CD8-positive, alpha-beta memory T cell (primary cell): ENCODE results near the gene SMAD9. TPM values are rescaled to one million over a fixed set of nuclear protein-coding genes. Genes with fewer than 3 reads are reported as not detected.
"Not testable (repeated sequence)": the region's sequence is repeated elsewhere in the genome, so short reads cannot be mapped to it uniquely, and the experiment has no call there.

Source experiments
- CTCF ChIA-PET: fragments of 350-600 bp; sonication (Branson Sonifier 250); formaldehyde crosslinking; loops from one replicate; lab custom pipeline; 2021; ENCODE audit warnings: antibody characterized with exemption; lab: Charles Lee
- POLR2A ChIA-PET: fragments of 350-600 bp; sonication (Branson Sonifier 250); formaldehyde crosslinking; loops from one replicate; lab custom pipeline; 2021; ENCODE audit warnings: antibody characterized with exemption; lab: Charles Lee
- DNase-seq, 5 donors: peaks; one replicate each; pipeline versions ENCODE4 v3.0.0 to v3.0.0-alpha.2; 2020 to 2022; ENCODE audit warnings: mixed read lengths in 1 of 5
- H3K27ac ChIP-seq: one replicate; pipeline ENCODE4 v1.7.0; 2013; ENCODE audit warnings: low read depth, mild to moderate bottlenecking, low read length, moderate library complexity
- H3K27me3 ChIP-seq: 2 replicates; pipeline ENCODE4 v1.7.0; 2013; ENCODE audit warnings: low read length, mild to moderate bottlenecking; ENCODE audit not compliant: insufficient read depth, poor library complexity, severe bottlenecking
- H3K36me3 ChIP-seq: 2 replicates; pipeline ENCODE4 v1.7.0; 2013; ENCODE audit warnings: mild to moderate bottlenecking, low read length, moderate library complexity; ENCODE audit not compliant: insufficient read depth
- H3K4me1 ChIP-seq: 2 replicates; pipeline ENCODE4 v1.7.0; 2013; ENCODE audit warnings: mild to moderate bottlenecking, low read length, moderate library complexity; ENCODE audit not compliant: insufficient read depth
- H3K4me3 ChIP-seq: 2 replicates; pipeline ENCODE4 v1.7.0; 2013; ENCODE audit warnings: mild to moderate bottlenecking, low read length
- H3K9me3 ChIP-seq: 2 replicates; pipeline ENCODE4 v1.7.0; 2013; ENCODE audit warnings: mild to moderate bottlenecking, low read length
- H3K27ac Mint-ChIP-seq, 8 donors: one replicate each; pipeline ENCODE4 v1.8.0; 2020 to 2021; ENCODE audit warnings: mixed read lengths in 8 of 8, mild to moderate bottlenecking in 6 of 8, inconsistent platforms in 3 of 8, moderate library complexity in 3 of 8
- H3K27me3 Mint-ChIP-seq, 2 donors: one replicate each; pipeline ENCODE4 v1.8.0; 2020 to 2021; ENCODE audit warnings: mixed read lengths in 2 of 2, mild to moderate bottlenecking in 1 of 2, moderate library complexity in 1 of 2
- H3K36me3 Mint-ChIP-seq, 3 donors: one replicate each; pipeline ENCODE4 v1.8.0; 2020 to 2021; ENCODE audit warnings: mixed read lengths in 3 of 3, inconsistent platforms in 1 of 3, mild to moderate bottlenecking in 1 of 3
- H3K4me1 Mint-ChIP-seq, 3 donors: one replicate each; pipeline ENCODE4 v1.8.0; 2020 to 2021; ENCODE audit warnings: mixed read lengths in 3 of 3, inconsistent platforms in 1 of 3, mild to moderate bottlenecking in 1 of 3
- H3K4me3 Mint-ChIP-seq, 7 donors: one replicate each; pipeline ENCODE4 v1.8.0; 2020 to 2021; ENCODE audit warnings: mixed read lengths in 7 of 7, mild to moderate bottlenecking in 6 of 7, moderate library complexity in 4 of 7, inconsistent platforms in 2 of 7
- H3K9me3 Mint-ChIP-seq, 5 donors: one replicate each; pipeline ENCODE4 v1.8.0; 2020 to 2022; ENCODE audit warnings: mixed read lengths in 5 of 5, mild to moderate bottlenecking in 3 of 5, moderate library complexity in 2 of 5, inconsistent platforms in 1 of 5
- polyA plus RNA-seq: library from polyadenylated mRNA; unstranded; fragments of 300-500 nt; fragmentation: Illumina TruSeq; gene quantifications from one replicate; pipeline ENCODE4 v1.2.3, GENCODE V29; 2021
- total RNA-seq, 2 experiments: library from RNA; stranded (reverse); gene quantifications; one replicate each; pipeline ENCODE4 v1.2.3, GENCODE V29; 2021

The SMAD9 gene
- total and polyA plus RNA-seq, 3 experiments from 2014 or later, result not detected

DNA sequence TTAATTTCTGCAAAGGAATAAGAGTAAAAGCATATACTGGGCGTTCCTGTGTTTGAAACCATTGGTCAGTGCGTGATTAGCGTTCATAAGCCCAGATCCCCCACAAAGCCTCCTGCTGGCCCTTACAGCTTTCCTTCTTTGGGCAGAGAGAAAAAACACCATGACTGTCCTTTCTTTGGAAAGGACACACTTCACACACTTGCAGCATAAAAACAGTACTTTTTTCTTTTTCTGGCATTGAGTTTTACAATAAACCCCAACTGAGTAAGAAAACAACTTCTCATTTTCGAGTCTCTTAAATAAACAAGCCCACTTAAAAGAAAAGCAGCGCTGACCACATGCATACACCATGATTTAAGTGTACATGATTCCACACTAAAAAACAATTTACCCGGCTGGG, 35.8 kb downstream of the SMAD9 start:
- Mint-ChIP-seq H3K9me3 (no peaks in the 10 kb centered on the region), H3K27ac (no peak overlapping the region), H3K4me1 (no peaks in the 10 kb centered on the region), H3K4me3 (no peak overlapping the region), H3K36me3 (peaks cover 0 to 3% (median 0%) of the 10 kb centered on the region in 3 donors), H3K27me3 (peaks cover 4 to 30% of the 10 kb centered on the region in 2 donors)
- ChIA-PET POLR2A (no interaction called here), CTCF (no interaction called here)
- H3K27me3 ChIP-seq, result no peaks in the 10 kb centered on the region
- H3K4me1 ChIP-seq, result no peaks in the 10 kb centered on the region
- H3K36me3 ChIP-seq, result no peaks in the 10 kb centered on the region
- no peak for DNase-seq
- no peak overlapping the region for H3K27ac ChIP-seq
- H3K9me3 ChIP-seq, result no peaks in the 10 kb centered on the region
- no peak overlapping the region for H3K4me3 ChIP-seq

DNA sequence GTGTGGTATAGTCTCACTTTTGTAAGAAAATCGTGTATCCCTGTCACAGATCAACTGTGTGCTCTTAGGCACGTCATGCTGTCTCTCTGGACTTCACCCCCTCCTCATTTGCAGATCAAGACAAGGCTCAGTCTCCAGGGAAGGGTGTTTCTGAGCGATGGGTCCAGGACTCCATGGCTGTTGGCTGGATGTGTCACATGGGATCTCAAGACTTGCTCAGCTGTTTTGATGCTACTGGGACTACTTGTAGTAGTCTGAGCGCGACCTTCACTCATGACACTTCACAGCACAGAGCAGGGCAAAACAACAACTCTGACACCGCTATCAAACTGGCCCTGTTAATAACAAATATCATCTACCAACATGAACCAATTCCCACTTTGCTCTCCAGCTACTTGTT, 36.2 kb downstream of the SMAD9 start:
- no peak for DNase-seq
- Histone ChIP-seq H3K27ac (no peak overlapping the region), H3K9me3 (no peaks in the 10 kb centered on the region), H3K4me1 (no peaks in the 10 kb centered on the region), H3K4me3 (no peak overlapping the region), H3K27me3 (no peaks in the 10 kb centered on the region), H3K36me3 (no peaks in the 10 kb centered on the region)
- peaks cover 0 to 3% (median 0%) of the 10 kb centered on the region in 3 donors for H3K36me3 Mint-ChIP-seq
- no peaks in the 10 kb centered on the region for H3K4me1 Mint-ChIP-seq
- ChIA-PET POLR2A (no interaction called here), CTCF (no interaction called here)
- no peak overlapping the region for H3K4me3 Mint-ChIP-seq
- no peaks in the 10 kb centered on the region for H3K9me3 Mint-ChIP-seq
- H3K27me3 Mint-ChIP-seq, result peaks cover 4 to 34% of the 10 kb centered on the region in 2 donors
- no peak overlapping the region for H3K27ac Mint-ChIP-seq

DNA sequence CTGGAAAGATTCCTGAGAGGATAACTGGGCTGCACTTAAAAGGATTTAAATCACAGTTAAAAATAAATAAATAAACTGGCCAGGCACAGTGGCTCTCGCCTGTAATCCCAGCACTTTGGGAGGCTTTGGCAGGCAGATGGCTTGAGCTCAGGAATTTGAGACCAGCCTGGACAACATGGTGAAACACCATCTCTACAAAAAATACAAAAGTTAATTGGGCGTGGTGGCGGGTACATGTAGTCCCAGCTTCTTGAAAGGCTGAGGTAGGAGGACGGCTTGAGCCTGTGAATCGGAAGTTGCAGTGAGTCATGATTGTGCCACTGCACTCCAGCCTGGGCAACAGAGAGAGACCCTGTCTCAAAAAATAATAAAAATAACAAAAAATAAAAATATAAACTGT, 36.6 kb downstream of the SMAD9 start:
- H3K27ac ChIP-seq, H3K4me1 Mint-ChIP-seq, H3K4me3 ChIP-seq, H3K36me3 Mint-ChIP-seq, CTCF ChIA-PET, H3K9me3 ChIP-seq, H3K4me3 Mint-ChIP-seq, H3K27ac Mint-ChIP-seq, POLR2A ChIA-PET, H3K4me1 ChIP-seq, H3K36me3 ChIP-seq, DNase-seq, H3K9me3 Mint-ChIP-seq, H3K27me3 ChIP-seq: not testable (repeated sequence)
- H3K27me3 Mint-ChIP-seq, result peaks cover 4 to 36% of the 10 kb centered on the region in 2 donors

DNA sequence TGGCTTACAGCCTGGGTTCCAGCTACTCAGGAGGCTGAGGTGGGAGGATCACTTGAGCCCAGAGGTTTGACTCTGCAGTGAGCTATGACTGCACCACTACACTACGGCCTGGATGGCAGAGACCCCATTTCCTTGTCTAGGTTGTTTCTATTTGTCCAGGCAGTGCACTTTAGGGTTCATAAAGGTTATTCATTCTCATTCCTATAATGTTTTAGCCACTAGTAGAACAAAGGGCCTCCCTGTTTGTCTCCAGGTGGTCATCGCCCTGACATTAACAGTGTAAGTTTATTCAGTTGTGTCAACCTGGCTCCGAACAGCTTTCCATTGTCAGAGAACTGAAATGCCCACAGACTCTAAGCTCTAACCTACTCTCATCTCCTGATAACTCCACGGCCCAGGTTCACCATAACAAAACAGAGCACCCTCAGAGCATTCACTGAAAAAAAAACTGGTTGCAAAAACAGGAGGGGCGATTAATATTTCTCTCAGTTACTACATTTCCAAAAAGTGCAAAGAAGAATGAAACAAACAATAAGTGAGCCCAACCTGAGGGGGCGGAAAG, 37.1 kb downstream of the SMAD9 start:
- no peak for DNase-seq
- Histone ChIP-seq H3K36me3 (no peaks in the 10 kb centered on the region), H3K27me3 (no peaks in the 10 kb centered on the region), H3K9me3 (no peaks in the 10 kb centered on the region), H3K4me1 (no peaks in the 10 kb centered on the region), H3K4me3 (no peak overlapping the region), H3K27ac (no peak overlapping the region)
- Mint-ChIP-seq H3K36me3 (peaks cover 0 to 3% (median 0%) of the 10 kb centered on the region in 3 donors), H3K27ac (no peak overlapping the region), H3K27me3 (peaks cover 4 to 33% of the 10 kb centered on the region in 2 donors), H3K4me3 (no peak overlapping the region), H3K4me1 (no peaks in the 10 kb centered on the region), H3K9me3 (no peaks in the 10 kb centered on the region)
- CTCF ChIA-PET, result no interaction called here
- POLR2A ChIA-PET, result no interaction called here

DNA sequence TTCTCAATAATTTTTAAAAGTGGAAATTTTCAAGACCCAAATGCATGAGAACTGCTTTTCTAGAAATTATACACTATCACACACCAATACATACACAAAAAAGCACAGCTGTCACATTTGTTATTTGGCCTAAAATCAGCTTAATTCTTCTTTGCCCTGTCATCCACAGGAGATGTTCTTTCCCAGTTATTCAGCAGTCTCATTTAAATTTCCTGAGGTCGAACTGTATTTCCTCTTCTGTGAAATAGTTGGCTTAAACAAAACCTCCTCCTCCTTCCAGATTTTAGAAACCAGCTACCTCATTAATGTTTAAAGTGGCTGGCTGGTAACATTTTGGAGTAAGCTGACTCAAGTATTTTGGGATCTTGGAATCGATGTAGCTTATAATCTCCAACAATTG, 39.1 kb downstream of the SMAD9 start:
- Mint-ChIP-seq H3K4me3 (no peak overlapping the region), H3K36me3 (no peaks in the 10 kb centered on the region), H3K27me3 (peaks cover 4 to 24% of the 10 kb centered on the region in 2 donors), H3K4me1 (no peaks in the 10 kb centered on the region), H3K27ac (no peak overlapping the region), H3K9me3 (no peaks in the 10 kb centered on the region)
- H3K27ac ChIP-seq, result no peak overlapping the region
- ChIA-PET POLR2A (no interaction called here), CTCF (no interaction called here)
- no peak overlapping the region for H3K4me3 ChIP-seq
- no peaks in the 10 kb centered on the region for H3K9me3 ChIP-seq
- no peaks in the 10 kb centered on the region for H3K4me1 ChIP-seq
- DNase-seq, result no peak
- no peaks in the 10 kb centered on the region for H3K36me3 ChIP-seq
- H3K27me3 ChIP-seq, result no peaks in the 10 kb centered on the region

DNA sequence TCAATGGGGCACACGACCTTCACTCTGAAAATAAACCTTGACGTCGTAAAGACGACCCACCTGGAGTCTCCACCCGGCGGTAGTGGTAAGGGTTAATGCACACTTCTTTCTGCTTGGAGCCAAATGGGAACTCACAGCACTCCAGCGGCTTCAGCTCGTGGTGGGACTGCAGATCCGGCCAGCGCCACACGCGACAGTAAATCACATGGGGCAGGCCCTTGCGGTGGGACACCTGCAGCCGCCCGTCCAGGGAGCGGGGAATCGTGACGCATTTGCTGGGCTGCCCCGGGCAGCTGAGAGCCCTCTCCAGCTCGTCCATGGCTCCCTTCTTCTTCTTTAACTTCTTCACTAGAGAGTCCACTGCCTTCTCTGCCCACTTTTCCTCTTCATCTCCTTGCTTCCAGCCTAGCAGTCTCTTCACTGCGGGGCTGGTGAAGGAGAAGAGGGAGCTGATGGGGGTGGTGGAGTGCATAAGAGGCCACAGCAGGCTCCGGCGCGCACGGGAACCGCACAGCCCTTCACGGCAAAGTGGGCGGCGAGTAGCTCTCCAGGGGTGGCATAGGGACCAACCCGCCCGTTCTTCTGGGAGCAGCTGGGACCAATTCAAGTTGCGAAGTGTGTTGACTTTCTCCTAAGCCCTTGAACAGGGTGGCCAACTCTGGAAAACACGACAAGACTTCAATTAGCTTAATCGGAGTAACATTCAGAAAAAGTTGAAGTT, 40.7 kb downstream of the SMAD9 start:
- Mint-ChIP-seq H3K27me3 (peaks cover 0 to 20% of the 10 kb centered on the region in 2 donors), H3K9me3 (no peaks in the 10 kb centered on the region), H3K4me3 (no peak overlapping the region), H3K4me1 (no peaks in the 10 kb centered on the region), H3K27ac (no peak overlapping the region), H3K36me3 (no peaks in the 10 kb centered on the region)
- POLR2A ChIA-PET, result no interaction called here
- H3K4me3 ChIP-seq, result no peak overlapping the region
- no peaks in the 10 kb centered on the region for H3K4me1 ChIP-seq
- CTCF ChIA-PET, result no interaction called here
- H3K27ac ChIP-seq, result no peak overlapping the region
- H3K9me3 ChIP-seq, result no peaks in the 10 kb centered on the region
- H3K27me3 ChIP-seq, result no peaks in the 10 kb centered on the region
- no peak for DNase-seq
- no peaks in the 10 kb centered on the region for H3K36me3 ChIP-seq

DNA sequence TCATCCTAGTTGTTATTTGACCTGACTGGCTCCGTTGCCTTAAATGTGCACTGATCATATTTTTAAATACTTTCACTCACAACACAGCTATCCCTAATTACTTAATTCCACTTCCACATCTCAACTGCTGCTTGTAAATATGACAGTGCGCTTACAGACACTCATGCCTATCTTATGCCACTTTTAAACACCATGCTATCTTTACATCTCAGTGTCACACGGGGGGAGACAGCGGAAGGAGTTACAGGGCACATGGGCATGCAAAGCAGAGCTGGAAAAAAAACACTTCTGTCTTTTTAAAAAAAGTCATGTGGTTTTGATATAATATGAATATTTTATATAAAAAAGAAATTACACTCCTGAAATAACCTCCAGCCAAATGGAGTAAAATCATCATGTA, 44.1 kb downstream of the SMAD9 start:
- ChIA-PET CTCF (no interaction called here), POLR2A (no interaction called here)
- no peaks in the 10 kb centered on the region for H3K27me3 ChIP-seq
- Mint-ChIP-seq H3K9me3 (no peaks in the 10 kb centered on the region), H3K4me1 (no peaks in the 10 kb centered on the region), H3K4me3 (no peak overlapping the region), H3K27ac (no peak overlapping the region), H3K36me3 (no peaks in the 10 kb centered on the region), H3K27me3 (peaks cover 4 to 26% of the 10 kb centered on the region in 2 donors)
- H3K4me1 ChIP-seq, result no peaks in the 10 kb centered on the region
- H3K27ac ChIP-seq, result no peak overlapping the region
- H3K9me3 ChIP-seq, result no peaks in the 10 kb centered on the region
- no peak for DNase-seq
- no peak overlapping the region for H3K4me3 ChIP-seq
- no peaks in the 10 kb centered on the region for H3K36me3 ChIP-seq

DNA sequence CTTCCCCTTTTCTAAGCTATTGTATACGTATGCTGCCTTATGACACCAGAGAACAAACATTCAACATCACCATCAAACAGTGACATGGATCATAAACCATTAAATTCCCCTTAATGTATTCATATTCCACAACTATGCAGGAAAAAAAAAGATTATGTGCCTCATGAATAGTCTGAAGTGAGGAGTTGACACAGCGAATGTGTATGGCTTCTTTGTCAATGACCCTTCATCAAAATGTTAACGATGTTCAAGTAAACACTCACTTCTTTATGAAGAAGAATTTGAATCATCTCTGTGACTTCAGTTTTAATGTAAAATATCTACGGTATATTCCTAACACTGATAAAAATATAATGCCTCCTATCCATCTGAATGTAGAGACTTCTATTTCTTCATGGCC, 44.6 kb downstream of the SMAD9 start:
- ChIA-PET CTCF (no interaction called here), POLR2A (no interaction called here)
- Histone ChIP-seq H3K27me3 (no peaks in the 10 kb centered on the region), H3K27ac (no peak overlapping the region), H3K36me3 (no peaks in the 10 kb centered on the region), H3K4me1 (no peaks in the 10 kb centered on the region), H3K9me3 (no peaks in the 10 kb centered on the region), H3K4me3 (no peak overlapping the region)
- peaks cover 4 to 26% of the 10 kb centered on the region in 2 donors for H3K27me3 Mint-ChIP-seq
- no peak for DNase-seq
- no peak overlapping the region for H3K27ac Mint-ChIP-seq
- H3K4me3 Mint-ChIP-seq, result no peak overlapping the region
- no peaks in the 10 kb centered on the region for H3K36me3 Mint-ChIP-seq
- no peaks in the 10 kb centered on the region for H3K9me3 Mint-ChIP-seq
- no peaks in the 10 kb centered on the region for H3K4me1 Mint-ChIP-seq
